Epidermal melanocyte (primary cell): ENCODE measurements around the gene MTA1.

Experiments
- DNase-seq: peaks from one replicate; pipeline ENCODE4 v3.0.0; 2011; ENCODE audit warnings: low spot score; ENCODE audit not compliant: insufficient read length

MTA1 gene

DNA sequence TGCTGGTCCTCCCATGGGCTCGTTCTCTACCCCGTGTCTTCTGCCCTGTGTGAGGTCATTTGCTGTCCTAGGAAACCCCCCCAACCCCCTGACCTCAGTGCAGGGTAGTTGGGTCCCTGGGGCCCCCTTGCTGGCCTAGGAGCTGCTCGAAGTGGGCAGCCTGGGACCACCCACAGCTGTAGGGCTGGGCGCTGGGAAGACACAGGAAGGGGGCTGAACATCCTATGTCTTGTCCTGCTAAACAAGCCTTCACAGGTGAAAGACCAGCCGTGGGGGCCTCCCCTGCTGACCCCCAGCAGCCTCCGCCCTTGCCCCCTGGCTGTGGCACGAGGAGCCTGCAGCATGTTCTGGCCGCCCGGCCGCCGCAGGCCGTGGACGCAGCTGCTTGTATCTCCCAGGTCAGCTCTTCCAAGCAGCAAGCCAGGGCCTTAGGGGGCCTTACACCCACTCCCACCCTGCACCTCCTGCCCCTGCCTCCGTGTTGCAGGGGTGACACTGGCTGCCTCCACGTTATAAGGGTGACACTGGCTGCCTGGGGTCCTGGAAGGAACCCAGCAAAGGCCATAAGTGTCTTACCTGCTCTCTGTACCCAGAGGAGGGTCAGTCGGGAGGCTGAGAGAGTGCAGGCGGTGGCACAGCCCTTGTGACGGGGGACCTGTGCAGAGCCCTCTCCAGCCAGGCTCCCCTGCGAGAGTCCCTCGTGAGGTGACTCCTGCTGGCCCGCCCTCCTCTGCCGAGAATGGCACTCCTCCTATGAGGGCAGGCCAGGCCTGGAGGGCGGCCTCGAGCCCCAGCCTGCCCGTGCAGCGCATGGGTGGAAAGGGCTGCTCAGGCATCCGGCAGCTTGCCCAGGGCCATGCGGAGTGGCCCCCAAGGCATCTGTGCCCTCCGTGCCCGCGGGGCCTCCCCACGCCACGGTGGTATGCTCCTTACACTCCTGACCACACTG, 32.8 kb upstream of the MTA1 start:
- DNase-seq = no peak

DNA sequence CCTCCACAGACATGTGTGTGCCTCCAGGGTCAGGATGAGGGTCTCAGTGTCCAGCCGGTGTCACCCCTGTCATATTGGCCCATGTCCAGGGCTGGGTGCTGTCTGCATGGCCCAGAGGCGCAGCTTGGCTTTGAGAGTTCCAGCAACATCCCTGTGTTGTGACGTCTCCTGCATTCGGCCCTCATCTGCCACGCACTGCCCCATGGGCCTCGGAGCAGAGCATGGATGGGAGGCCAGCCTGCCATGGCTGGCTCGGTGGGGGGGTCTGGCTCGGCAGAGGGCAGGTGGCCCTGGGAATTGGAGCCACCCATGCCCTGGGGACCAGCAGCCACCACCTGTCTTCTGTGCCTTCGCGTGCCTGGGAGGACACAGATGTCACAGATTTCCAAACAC, 32.1 kb upstream of the MTA1 start:
- DNase-seq = no peak

GRCh38 chr14:105388110-105388951, 31.3 kb upstream of the MTA1 start:
- no peak for DNase-seq

- no peak for DNase-seq
Measured at GRCh38 chr14:105388976-105389375, 30.7 kb upstream of the MTA1 start.

DNA sequence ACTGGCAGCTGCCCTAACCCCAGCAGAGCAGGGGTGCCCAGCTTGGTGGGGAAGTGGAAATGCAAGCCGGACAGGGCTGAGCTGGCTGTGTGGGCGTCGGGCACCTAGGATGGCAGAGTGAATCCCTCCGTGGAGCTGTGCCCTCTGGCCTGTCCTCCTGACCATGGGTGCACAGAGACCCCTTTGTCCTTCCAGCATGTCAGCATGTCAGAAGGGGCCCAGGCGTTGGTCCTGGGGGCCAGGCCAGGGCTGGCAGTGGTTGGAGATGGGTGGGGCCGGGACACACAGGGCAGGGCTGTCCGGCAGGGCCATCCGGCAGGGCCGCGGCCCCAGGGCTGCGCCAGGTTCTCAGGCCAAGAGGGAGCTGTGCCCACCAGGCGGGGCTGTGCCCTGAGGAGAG, 30.1 kb upstream of the MTA1 start:
- peak; percentile 73 for DNase-seq

GRCh38 chr14:105389976-105390848, 29.4 kb upstream of the MTA1 start:
- DNase-seq = no peak

DNA sequence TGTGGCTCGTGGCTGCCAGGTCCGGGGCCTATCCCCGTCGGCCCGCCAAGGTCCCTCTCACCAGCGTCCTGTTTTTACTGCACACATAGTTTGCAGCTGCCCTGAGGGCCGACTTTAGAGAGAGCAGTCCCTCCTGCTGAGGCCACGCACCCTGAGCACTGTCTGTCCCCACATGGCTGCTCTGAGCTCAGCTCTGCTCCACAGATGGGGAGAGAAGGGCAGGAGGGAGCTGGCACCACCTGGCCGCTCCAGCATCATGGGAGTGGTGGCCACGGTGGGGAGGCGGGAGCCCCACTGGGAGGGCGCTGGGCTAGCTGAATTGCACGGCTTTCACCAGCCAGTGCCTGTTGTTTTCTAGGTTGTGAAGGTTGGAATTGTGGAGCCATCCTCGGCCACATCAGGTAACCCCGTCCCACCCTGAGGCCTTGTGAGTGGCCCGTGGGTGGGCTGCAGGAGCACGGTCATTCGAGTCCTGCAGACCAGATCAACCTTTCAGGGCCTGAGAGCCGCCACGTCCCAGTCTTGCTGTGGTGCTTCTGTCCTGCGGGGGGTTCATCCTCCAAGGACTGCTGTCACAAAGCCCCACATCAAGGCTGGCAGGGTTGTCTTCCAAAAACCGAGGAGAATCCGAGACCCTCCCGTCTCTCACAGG, 28.7 kb upstream of the MTA1 start:
- no peak for DNase-seq

- no peak for DNase-seq
Measured at GRCh38 chr14:105391541-105391940, 28.1 kb upstream of the MTA1 start.

DNA sequence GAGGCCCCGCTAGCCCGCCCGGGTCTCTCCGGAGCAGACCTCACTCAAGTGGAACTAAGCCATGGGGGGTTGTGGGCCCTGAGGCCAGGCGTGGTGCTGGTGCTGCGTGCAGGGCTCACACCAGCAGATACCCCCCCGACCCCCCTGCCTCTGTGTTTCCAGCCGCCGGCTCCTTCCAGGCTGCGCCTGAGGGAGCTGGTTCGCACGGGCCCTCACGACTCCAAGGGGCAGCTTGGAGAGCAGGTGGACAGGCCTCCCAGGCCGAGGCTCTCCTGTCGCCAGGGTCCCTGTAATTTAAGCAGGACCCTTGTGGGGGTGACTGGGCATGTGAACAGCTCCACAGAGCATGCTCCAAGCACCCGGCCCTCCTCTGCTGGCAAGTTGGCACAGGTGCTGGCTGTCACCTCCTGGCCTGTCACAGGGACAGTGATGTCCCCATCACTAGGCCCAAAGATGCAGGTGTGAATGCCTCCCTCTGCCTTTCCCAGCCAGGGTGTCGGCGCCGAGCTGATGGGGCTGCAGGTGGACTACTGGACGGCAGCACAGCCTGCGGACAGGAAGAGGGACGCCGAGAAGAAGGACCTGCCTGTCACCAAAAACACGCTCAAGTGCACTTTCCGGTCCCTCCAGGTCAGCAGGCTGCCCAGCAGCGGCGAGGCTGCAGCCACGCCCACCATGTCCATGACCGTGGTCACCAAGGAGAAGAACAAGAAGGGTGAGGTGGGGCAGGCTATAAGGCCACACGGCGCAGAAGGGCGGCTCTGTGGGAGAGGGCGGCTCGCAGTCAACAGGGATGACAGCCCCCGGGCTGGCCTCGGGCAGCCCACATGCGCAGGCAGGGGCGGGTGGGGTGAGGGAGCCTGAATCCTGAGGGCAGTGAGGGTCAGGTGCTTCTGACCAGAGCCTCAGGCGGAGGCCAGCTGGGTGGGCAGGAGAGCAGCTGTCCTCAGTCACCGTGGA, 27.2 kb upstream of the MTA1 start:
- DNase-seq = no peak

- DNase-seq = no peak
Measured at GRCh38 chr14:105393151-105393550, 26.5 kb upstream of the MTA1 start.

DNA sequence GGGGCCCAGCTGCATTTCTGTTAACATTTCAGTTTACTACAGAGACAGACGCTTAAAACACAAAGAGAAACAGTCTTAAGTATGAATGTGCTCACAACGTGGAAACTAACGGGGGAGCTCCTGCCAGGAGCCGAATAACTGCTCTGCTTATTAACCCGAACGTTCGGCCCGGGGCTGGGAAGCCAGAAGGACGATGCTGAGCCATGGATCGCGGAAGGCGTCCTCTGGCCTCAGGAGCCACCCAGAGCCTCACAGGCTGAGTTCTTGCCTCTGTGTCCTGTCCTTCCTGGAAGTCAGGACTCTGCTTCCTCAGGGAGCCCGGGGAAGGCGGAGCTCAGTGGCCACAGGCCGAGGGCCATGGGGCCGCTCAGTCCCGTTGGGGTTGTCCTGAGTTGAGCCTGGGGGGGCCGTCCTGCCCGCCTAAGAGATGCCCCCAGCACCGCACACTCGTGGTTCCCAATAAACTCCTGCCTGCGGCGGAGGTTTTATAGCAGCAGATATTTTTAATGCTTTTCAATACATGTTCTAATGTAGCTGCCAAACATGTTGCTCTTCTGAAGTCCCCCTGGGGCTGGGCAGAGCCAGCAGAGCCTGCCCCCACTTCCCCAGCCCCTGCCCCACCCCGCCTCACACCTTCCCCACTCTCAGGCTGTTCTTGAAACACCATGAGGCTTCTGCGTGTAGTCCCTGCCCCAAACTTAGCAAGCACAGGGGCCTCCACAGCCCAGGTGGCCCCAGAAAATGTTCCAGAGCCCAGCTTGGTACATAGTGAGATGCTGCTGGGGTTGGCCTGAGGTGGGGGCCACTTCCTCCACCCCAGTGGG, 24.7 kb upstream of the MTA1 start:
- DNase-seq = no peak

GRCh38 chr14:105395538-105395854, 24.1 kb upstream of the MTA1 start:
- DNase-seq = no peak

DNA sequence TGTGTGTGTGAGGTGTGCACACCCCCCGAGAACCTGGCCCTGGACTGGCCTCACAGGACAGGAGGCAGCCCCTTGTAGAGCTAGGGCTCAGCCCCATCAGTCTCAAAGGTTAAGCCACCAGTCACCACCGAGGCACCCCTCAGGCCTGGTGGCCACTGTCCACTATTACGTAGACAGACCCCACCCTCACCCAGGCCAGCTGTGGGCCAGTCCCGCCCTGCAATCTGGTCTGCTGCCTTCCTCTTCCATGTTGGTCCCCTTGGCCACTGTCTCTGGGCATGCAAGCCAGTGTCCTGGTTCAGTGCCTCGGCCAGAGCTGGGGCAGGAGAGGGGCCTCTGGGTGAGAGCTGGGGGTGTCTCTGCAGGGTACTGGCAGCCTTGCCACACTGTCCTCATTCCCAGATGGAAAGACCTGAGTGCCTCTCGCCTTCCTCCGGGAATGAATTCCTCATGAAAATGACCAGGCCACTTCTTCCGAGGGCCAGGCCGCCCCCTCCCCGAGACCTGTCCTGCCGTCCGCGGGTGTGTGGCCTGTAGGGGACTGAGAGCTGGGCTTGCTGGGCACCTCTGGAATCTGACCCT, 22.2 kb upstream of the MTA1 start:
- no peak for DNase-seq

DNA sequence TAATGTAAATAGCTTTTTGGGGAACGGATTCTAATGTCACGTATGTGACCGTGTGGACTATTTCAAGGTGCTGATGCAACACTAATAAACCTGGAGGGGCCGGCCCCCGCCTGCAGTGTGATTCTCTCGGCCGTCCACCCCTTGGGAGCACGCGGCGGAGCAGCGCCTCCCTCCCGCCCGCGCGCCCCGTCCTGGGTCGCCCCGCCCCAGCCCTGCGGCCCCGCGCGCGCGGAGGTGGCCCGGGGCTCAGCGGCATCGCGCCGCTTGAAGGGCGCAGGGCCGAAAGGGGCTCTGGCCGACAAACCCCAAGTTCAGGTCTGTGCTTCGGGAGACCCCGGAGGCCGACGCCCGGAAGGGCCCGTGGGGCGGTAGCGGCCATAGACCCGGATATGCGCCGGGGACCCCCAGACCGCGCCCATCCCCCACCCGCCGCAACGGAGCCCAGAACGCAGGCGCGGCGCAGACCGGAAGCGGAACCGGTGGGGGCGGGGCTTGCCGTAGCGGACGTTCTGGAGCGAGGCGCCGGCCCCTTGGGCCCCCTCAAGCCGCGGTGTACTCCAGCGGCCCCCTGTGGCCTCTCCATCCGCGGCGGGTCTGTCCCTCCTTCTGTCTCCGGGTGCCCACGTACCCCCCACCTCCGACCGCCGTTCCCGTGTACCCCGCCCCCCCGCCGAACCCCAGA, 21.4 kb upstream of the MTA1 start, which contains the start of gene TEX22:
TEX22 (plus strand) TSS at position 495 of the 682 bp plus-strand sequence. CDS start 803 bp downstream, outside the sequence.
- DNase-seq = peak; percentile 86

GRCh38 chr14:105398726-105399465, 20.7 kb upstream of the MTA1 start:
- no peak for DNase-seq

DNA sequence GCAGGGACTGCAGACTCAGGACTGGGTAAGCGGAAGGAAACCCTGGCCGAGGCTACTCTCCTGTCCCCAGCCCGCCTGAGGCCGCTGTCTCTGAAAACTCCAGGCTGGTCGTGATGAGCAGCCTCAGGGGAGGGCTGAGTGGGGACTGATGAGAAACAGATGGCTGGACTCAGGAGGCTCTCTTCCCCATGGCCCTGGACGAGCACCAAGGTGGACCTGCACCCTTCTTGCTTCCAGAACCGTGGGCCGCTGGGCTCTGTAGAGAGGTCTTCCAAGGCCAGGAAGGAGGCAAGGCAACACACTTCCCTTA, 20.2 kb upstream of the MTA1 start:
- DNase-seq = no peak

- DNase-seq = no peak
Measured at GRCh38 chr14:105400016-105400415, 19.6 kb upstream of the MTA1 start.
